HG03439 (cell line): ENCODE results near the gene MRPL49.

Experiments
- ATAC-seq: cut with Tn5 transposase; IDR thresholded peaks from one replicate; pipeline ENCODE4 v1.9.1; 2021; ENCODE audit warnings: mild to moderate bottlenecking, moderate library complexity; ENCODE audit not compliant: unreplicated experiment

MRPL49 gene

GRCh38 chr11:65102142-65103095 lies 19.7 kb upstream of the MRPL49 start:
- no peak for ATAC-seq

GRCh38 chr11:65103476-65103875 lies 18.6 kb upstream of the MRPL49 start:
- no peak for ATAC-seq

- no peak for ATAC-seq
Observed at GRCh38 chr11:65104628-65105027, 17.5 kb upstream of the MRPL49 start.

- ATAC-seq = no peak
Observed at GRCh38 chr11:65107078-65107477, 15.0 kb upstream of the MRPL49 start.

GRCh38 chr11:65107751-65108468 lies 14.2 kb upstream of the MRPL49 start:
- no peak for ATAC-seq

- ATAC-seq = no peak
Observed at GRCh38 chr11:65108469-65109123, 13.5 kb upstream of the MRPL49 start.

- ATAC-seq = no peak
Observed at GRCh38 chr11:65109231-65110198, 12.6 kb upstream of the MRPL49 start.

GRCh38 chr11:65110354-65110861 lies 11.7 kb upstream of the MRPL49 start:
- no peak for ATAC-seq

GRCh38 chr11:65111159-65111743 lies 10.9 kb upstream of the MRPL49 start:
- ATAC-seq = no peak

GRCh38 chr11:65111744-65112545 lies 10.2 kb upstream of the MRPL49 start, which contains the start of gene TM7SF2:
TSS of gene TM7SF2 (plus strand) at chr11:65111872. CDS start at chr11:65112016, 144 bp downstream.
- ATAC-seq = peak; percentile 53

- peak; percentile 30 for ATAC-seq
Observed at GRCh38 chr11:65112546-65113360, 9.4 kb upstream of the MRPL49 start.

- no peak for ATAC-seq
Observed at GRCh38 chr11:65113361-65113756, 8.8 kb upstream of the MRPL49 start.

- no peak for ATAC-seq
Observed at GRCh38 chr11:65113839-65114238, 8.3 kb upstream of the MRPL49 start.

GRCh38 chr11:65114538-65115171 lies 7.5 kb upstream of the MRPL49 start:
- no peak for ATAC-seq

- no peak for ATAC-seq
Observed at GRCh38 chr11:65115361-65116082, 6.6 kb upstream of the MRPL49 start.

GRCh38 chr11:65116370-65117205 lies 5.5 kb upstream of the MRPL49 start:
- no peak for ATAC-seq
